K562 (cell line): ENCODE data around the gene ROMO1. TPM values are rescaled to one million over a fixed set of nuclear protein-coding genes. Genes with fewer than 3 reads are reported as not detected.

Experiments
- ATF3 ChIP-seq, 2 experiments: fragments of 450-650 bp in 1 of 2; sonication (generic) in 1 of 2; formaldehyde crosslinking in 1 of 2; IDR thresholded peaks in 1 of 2; conservative IDR thresholded peaks in 1 of 2; 2 replicates each; pipeline versions ENCODE4 v1.6.1 to v1.8.1; 2016 to 2023; ENCODE audit warnings: mild to moderate bottlenecking in 2 of 2, moderate library complexity in 2 of 2, inconsistent platforms in 1 of 2, missing genetic modification reagents in 1 of 2
- FOXP4 ChIP-seq: sonication (generic); formaldehyde crosslinking; IDR thresholded peaks from 2 replicates; pipeline ENCODE4 v1.8.0; 2022; ENCODE audit warnings: mild to moderate bottlenecking, missing genetic modification reagents, borderline replicate concordance
- HNRNPK ChIP-seq: fragments of 200-400 bp; formaldehyde crosslinking; IDR thresholded peaks from one replicate; pipeline ENCODE4 v1.6.1; 2018; ENCODE audit warnings: mild to moderate bottlenecking, low read depth, low read length; ENCODE audit not compliant: poor library complexity, severe bottlenecking
- HNRNPUL1 ChIP-seq: fragments of 200-400 bp; formaldehyde crosslinking; IDR thresholded peaks from 2 replicates; pipeline ENCODE4 v1.6.1; 2017; ENCODE audit warnings: low read length
- L3MBTL2 ChIP-seq: fragments of 450-650 bp; IDR thresholded peaks from 2 replicates; pipeline ENCODE4 v1.6.1; 2016; ENCODE audit warnings: mild to moderate bottlenecking, moderate library complexity
- MYC ChIP-seq, 2 experiments: fragments of 250-450 bp in 1 of 2; sonication (Bioruptor Pico) in 1 of 2; IDR thresholded peaks; 2 replicates each; pipeline versions ENCODE4 v1.5.1 to v1.6.1; 2012 to 2021; ENCODE audit warnings: low read depth in 2 of 2, borderline replicate concordance in 1 of 2, improper control_type of control experiment in 1 of 2, low read length in 1 of 2, mild to moderate bottlenecking in 1 of 2, moderate library complexity in 1 of 2
- NFIC ChIP-seq: fragments of 450-650 bp; IDR thresholded peaks from 2 replicates; pipeline ENCODE4 v1.6.1; 2017; ENCODE audit warnings: mild to moderate bottlenecking, inconsistent platforms
- SMAD4 ChIP-seq: fragments of 250-450 bp; sonication (Bioruptor Pico); conservative IDR thresholded peaks from 2 replicates; pipeline ENCODE4 v1.8.0; 2021; ENCODE audit warnings: inconsistent platforms, mild to moderate bottlenecking, moderate library complexity
- TBL1XR1 ChIP-seq, 2 experiments: IDR thresholded peaks; 2 replicates each; pipeline ENCODE4 v1.6.1; 2012; ENCODE audit warnings: improper control_type of control experiment in 2 of 2, low read length in 2 of 2, mild to moderate bottlenecking in 1 of 2
- TEAD4 ChIP-seq, 2 experiments: sonication (generic) in 1 of 2; formaldehyde crosslinking in 1 of 2; IDR thresholded peaks; 2 replicates each; pipeline versions ENCODE4 v1.6.1 to v1.8.0; 2012 to 2022; ENCODE audit warnings: borderline replicate concordance in 1 of 2, inconsistent platforms in 1 of 2, low read length in 1 of 2, mild to moderate bottlenecking in 1 of 2, missing genetic modification reagents in 1 of 2
- ZBTB33 ChIP-seq: sonication (generic); formaldehyde crosslinking; IDR thresholded peaks from 2 replicates; pipeline ENCODE4 v1.8.1; 2023; ENCODE audit warnings: mild to moderate bottlenecking, missing genetic modification reagents
- ZFP91 ChIP-seq: sonication (generic); formaldehyde crosslinking; IDR thresholded peaks from 2 replicates; pipeline ENCODE4 v1.8.0; 2022; ENCODE audit warnings: mild to moderate bottlenecking, missing genetic modification reagents
- ZFX ChIP-seq: sonication (generic); formaldehyde crosslinking; IDR thresholded peaks from 2 replicates; pipeline ENCODE4 v1.8.0; 2022; ENCODE audit warnings: mild to moderate bottlenecking, missing genetic modification reagents, moderate library complexity
- ZNF23 ChIP-seq: fragments of 250-450 bp; sonication (Bioruptor Pico); IDR thresholded peaks from 2 replicates; pipeline ENCODE4 v1.4.0; 2020; ENCODE audit warnings: mild to moderate bottlenecking
- ZNF395 ChIP-seq: fragments of 200-800 bp; sonication (Bioruptor generic); IDR thresholded peaks from 2 replicates; pipeline ENCODE4 v1.6.1; 2017; ENCODE audit warnings: missing genetic modification characterization, missing compliant biosample characterization
- polyA plus RNA-seq, 8 experiments: library from polyadenylated mRNA; depleted of rRNA in 4 of 8; stranded (reverse) in 5 of 8; unstranded in 3 of 8; fragments of >200 nt; fragmentation: Nextera tagmentation in 2 of 8; fragmentation: Illumina TruSeq in 1 of 8; extraction: Ambion mirVana in 2 of 8; extraction: Trizol in 1 of 8; gene quantifications; 2 replicates each; pipeline versions ENCODE4 v1.2.1 to v1.2.3, GENCODE V29; 2011 to 2014; ENCODE audit warnings: inconsistent platforms in 1 of 8, missing spikeins in 1 of 8
- total RNA-seq, 7 experiments: library from RNA; depleted of rRNA in 6 of 7; stranded (reverse); fragments of >200 nt in 6 of 7; fragmentation: Illumina TruSeq in 2 of 7; extraction: Trizol in 2 of 7; gene quantifications; 2 replicates each; pipeline versions ENCODE4 v1.2.1 to v1.2.3, GENCODE V29; 2011 to 2021; ENCODE audit warnings: low replicate concordance in 1 of 7

ROMO1 gene
- total and polyA plus RNA-seq, 9 of the 15 experiments (the other 6 are each of a cell fraction or from before 2014, with no cell fraction given): 31.8 to 741 (median 226) TPM

GRCh38 chr20:35664466-35665206 lies 34.6 kb upstream of the ROMO1 start, which contains the start of the genes CPNE1 and RBM12 (continued):
- TF ChIP-seq FOXP4 (CRISPR knock-in tag) (peak; percentile 66; the same call in 1 of the 2 replicates), SMAD4 (no peak), HNRNPK (no peak), ZNF395 (CRISPR knock-in tag) (no peak), ZFX (CRISPR knock-in tag) (peak; percentile 100), L3MBTL2 (peak; percentile 97), NFIC (peak; percentile 44; the same call in 1 of the 2 replicates), ZFP91 (0 out of 2 replicates have a peak, but pooled peaks have one; percentile 21), ATF3 (IDR thresholded peaks at IDR 0.05) (no peak), ATF3 (CRISPR knock-in tag; conservative IDR thresholded peaks at IDR 0.05) (no peak), ZNF23 (CRISPR knock-in tag) (no peak), ZBTB33 (CRISPR knock-in tag) (no peak), TEAD4 (IDR thresholded peaks at IDR 0.05; ENCODE audit: low read length) (peak; percentile 72), TEAD4 (CRISPR knock-in tag; IDR thresholded peaks at IDR 0.05; ENCODE audit: borderline replicate concordance) (no peak), TBL1XR1 (IDR thresholded peaks at IDR 0.05; ENCODE audit: low read length in 2 of 2) (0 out of 4 replicates have a peak, but pooled peaks of 1 of the 2 experiments have one; percentile 14), HNRNPUL1 (no peak), MYC (IDR thresholded peaks at IDR 0.05; ENCODE audit: low read depth, low read length) (peak; percentile 95), MYC (CRISPR knock-in tag; IDR thresholded peaks at IDR 0.05; ENCODE audit: borderline replicate concordance, low read depth) (peak; percentile 88; the same call in 1 of the 2 replicates)
